Spinal cord (tissue), 10 donors: Measurements from ENCODE around the gene IQSEC1. TPM values are rescaled to one million over a fixed set of nuclear protein-coding genes. Genes with fewer than 3 reads are reported as not detected.

ENCODE experiments used
- DNase-seq, 6 donors: peaks; one replicate each; pipeline versions ENCODE4 v3.0.0 to v3.0.0-alpha.2; 2013 to 2015; ENCODE audit warnings: low spot score in 6 of 6, low read depth in 4 of 6
- H3K27ac ChIP-seq: one replicate; pipeline ENCODE4 v1.5.1; 2013; ENCODE audit warnings: low read depth, low read length, control low read depth
- H3K27me3 ChIP-seq: one replicate; pipeline ENCODE4 v1.6.1; 2013; ENCODE audit warnings: low read length; ENCODE audit not compliant: control insufficient read depth, insufficient read depth
- H3K36me3 ChIP-seq: one replicate; pipeline ENCODE4 v1.6.1; 2013; ENCODE audit warnings: low read length; ENCODE audit not compliant: control insufficient read depth, insufficient read depth
- H3K4me1 ChIP-seq: one replicate; pipeline ENCODE4 v1.6.1; 2013; ENCODE audit warnings: low read length; ENCODE audit not compliant: control insufficient read depth, insufficient read depth
- H3K4me3 ChIP-seq: one replicate; pipeline ENCODE4 v1.5.1; 2013; ENCODE audit warnings: low read depth, low read length, control low read depth
- H3K9me3 ChIP-seq: one replicate; pipeline ENCODE4 v1.6.1; 2013; ENCODE audit warnings: low read length; ENCODE audit not compliant: control insufficient read depth, insufficient read depth
- WGBS: methylation state at CpG from one replicate; pipeline ENCODE4 v1.1.5; 2013; ENCODE audit warnings: missing lambda C conversion rate; ENCODE audit not compliant: insufficient coverage; 5-methylcytosine and 5-hydroxymethylcytosine counted together
- polyA plus RNA-seq, 2 donors: library from polyadenylated mRNA; unstranded; fragments of 120-200 nt; gene quantifications; one replicate each; pipeline ENCODE4 v1.2.1, GENCODE V29; 2013; ENCODE audit not compliant: insufficient read length in 2 of 2
- total RNA-seq, 2 donors: library from RNA; depleted of rRNA in 1 of 2; stranded (reverse); fragments of 120-200 nt in 1 of 2; fragments of >200 nt in 1 of 2; gene quantifications; one replicate each; pipeline versions ENCODE4 v1.2.3 to v1.2.4, GENCODE V29; 2013 to 2014
- donor health status: healthy.

IQSEC1 gene
- total and polyA plus RNA-seq, 4 donors = 40.2 to 87.1 (median 63.6) TPM

DNA sequence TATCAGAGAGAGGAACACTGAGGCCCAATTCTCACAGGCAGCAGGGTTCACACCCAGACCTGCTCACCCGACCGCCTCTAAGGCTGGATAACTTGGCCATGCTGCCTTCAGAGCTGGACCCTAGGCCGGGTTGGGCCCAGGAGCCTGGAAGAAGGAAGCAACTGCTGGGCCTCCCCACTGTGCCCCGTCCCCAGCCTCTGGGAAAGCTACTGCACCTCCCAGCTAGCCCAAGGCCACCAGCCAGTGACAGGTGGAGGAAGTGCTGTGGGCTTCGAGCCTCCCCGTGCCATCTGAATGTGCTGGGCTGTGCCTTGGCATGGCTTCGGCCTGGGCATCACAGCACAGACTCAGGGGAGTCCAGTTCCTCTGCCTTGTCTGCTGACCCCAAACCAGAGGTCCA is 169.3 kb downstream of the IQSEC1 start:
- H3K9me3 ChIP-seq = no peaks in the 10 kb centered on the region
- H3K36me3 ChIP-seq = peaks cover 95% of the 10 kb centered on the region
- H3K4me3 ChIP-seq = no peak overlapping the region
- H3K27me3 ChIP-seq = no peaks in the 10 kb centered on the region
- WGBS = 93% methylated on average over 7 of the region's 7 CpGs
- no peak for DNase-seq
- peaks cover 39% of the 10 kb centered on the region for H3K4me1 ChIP-seq
- H3K27ac ChIP-seq = no peak overlapping the region

DNA sequence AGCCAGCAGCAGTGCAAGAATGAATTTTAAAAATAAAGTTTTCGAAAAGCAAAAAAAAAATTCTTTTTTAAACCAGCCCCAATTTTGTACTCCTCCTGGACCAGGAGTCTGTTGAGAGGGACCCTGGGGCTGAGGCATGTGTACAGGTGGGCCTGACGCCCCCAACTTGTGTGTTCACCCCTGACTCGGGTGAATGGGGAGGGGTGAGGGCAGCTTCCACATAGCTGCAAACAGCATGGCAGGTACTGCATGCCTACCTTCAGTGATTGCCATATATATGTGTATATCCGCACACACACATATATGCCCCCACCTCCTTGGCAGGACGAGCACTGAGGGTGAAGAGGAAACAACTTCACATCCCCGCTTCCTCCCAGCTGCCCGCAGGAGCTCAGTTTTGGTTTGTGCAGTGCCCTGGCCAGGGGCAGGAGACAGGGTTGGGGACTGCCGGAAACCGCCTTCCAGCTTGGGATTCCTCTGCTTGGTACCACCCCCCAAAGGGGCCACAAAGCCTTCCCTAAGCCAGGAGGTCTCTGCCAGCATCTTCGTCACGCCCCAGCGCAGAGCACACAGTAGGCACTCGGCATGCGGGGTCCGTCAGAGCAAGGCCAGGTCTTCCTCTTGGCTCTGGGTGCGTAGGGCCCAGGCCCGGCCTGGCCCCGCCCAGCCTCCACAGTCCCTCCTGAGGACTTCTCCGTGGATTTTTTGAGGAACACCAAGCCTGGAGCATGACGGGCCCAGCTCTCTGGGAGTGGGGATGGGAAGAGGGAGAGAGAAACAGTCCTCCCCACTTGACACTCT is 170.0 kb downstream of the IQSEC1 start:
- WGBS = 89% methylated on average over 16 of the region's 20 CpGs
- Histone ChIP-seq H3K4me3 (no peak overlapping the region), H3K27me3 (no peaks in the 10 kb centered on the region), H3K4me1 (peaks cover 38% of the 10 kb centered on the region), H3K9me3 (no peaks in the 10 kb centered on the region), H3K36me3 (peaks cover 91% of the 10 kb centered on the region), H3K27ac (no peak overlapping the region)
- DNase-seq = no peak

DNA sequence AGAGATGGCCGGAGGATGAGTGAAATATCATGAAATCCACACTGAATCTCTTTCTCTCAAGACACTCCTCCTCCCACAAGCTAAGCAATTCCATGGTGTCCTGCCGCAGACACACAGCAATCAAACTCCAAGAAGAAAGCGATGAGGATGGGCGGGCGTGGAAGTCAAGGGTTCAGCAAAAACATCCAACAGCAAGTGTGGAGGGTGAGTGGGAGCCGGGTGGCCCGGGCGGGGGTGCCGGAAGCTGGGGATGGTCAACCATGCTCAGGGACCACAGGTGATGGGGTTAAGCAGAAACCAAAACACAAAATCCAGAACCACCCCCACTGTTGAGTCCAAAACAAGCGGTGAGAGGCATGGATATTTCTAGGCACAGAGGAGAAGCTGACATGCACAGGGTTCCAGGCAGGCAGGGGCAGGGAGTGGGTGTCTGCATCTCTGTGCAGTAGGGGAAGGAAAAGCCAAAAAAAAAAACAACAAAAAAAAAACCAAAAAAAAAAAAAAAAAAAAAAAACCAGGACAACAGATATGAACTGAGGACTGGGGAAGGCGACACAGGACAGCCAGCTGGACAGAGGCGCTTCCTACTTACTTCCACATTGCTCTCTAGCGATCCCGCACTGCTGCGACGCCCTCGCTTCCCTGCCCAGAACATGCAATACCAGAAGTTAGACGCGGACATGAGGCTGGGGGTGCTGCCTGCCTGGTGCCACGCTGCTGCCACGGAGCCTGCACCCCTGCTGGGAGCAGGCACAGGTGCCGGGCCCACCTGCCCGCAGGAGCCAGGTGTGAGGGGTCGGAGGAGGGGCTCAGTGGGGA is 170.8 kb downstream of the IQSEC1 start:
- Histone ChIP-seq H3K4me3 (no peak overlapping the region), H3K4me1 (peaks cover 37% of the 10 kb centered on the region), H3K27me3 (no peaks in the 10 kb centered on the region), H3K27ac (no peak overlapping the region), H3K36me3 (peaks cover 86% of the 10 kb centered on the region), H3K9me3 (no peaks in the 10 kb centered on the region)
- 79% methylated on average over 8 of the region's 24 CpGs for WGBS
- DNase-seq = no peak

DNA sequence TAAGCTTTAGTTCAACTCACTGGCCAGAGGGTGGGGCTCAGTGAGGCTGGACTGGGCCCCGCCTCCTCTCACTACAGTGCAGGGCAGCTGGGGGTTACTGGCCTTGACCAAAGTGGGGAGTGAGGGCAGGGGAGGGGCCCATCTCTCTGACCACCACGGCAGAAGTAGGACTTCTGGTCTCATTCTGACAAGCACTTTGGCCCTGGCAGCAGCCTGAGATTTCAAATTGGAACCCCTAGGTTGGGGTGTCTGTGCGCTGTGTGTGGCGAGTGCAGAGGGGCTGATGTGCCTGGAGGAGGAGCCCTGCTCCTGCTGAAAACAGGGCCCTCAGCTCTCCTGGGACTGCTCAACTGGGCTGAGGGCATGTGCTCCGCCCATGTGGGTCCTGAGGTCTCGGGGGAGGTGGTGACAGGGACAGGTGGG is 171.6 kb downstream of the IQSEC1 start:
- no peak overlapping the region for H3K4me3 ChIP-seq
- H3K27me3 ChIP-seq = no peaks in the 10 kb centered on the region
- peaks cover 29% of the 10 kb centered on the region for H3K4me1 ChIP-seq
- peaks cover 78% of the 10 kb centered on the region for H3K36me3 ChIP-seq
- no peaks in the 10 kb centered on the region for H3K9me3 ChIP-seq
- H3K27ac ChIP-seq = no peak overlapping the region
- 68% methylated on average over 3 of the region's 6 CpGs for WGBS
- DNase-seq = no peak

DNA sequence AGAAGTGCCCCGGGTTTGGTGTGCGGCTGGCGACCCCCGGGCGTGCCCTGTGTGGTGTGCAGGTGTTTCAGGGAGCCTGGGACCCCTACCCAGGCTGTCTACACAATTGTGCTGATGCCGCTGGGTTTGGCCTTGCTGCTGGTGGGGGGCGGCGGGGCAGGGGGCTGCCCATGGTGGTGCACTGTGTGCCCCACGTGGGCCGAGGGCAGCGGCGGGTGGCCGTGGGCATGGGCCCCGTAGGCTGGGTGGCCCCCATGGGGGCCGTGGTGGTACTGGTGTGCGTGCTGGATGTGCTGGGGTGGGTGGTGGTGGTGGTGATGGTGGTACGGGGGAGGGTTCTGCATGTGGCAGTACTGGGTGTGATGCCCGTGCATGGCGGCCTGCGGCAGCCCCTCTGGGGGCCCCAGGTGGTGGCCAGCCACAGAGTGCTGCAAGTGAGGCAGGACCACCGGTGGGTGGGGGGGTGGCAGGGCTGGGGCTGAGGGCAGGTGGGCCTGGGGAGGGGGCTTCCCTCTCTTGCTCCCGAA is 172.3 kb downstream of the IQSEC1 start:
- DNase-seq = no peak
- Histone ChIP-seq H3K27me3 (no peaks in the 10 kb centered on the region), H3K4me1 (peaks cover 26% of the 10 kb centered on the region), H3K4me3 (no peak overlapping the region), H3K27ac (no peak overlapping the region), H3K36me3 (peaks cover 71% of the 10 kb centered on the region), H3K9me3 (no peaks in the 10 kb centered on the region)
- 96% methylated on average over 21 of the region's 22 CpGs for whole genome bisulfite sequencing

DNA sequence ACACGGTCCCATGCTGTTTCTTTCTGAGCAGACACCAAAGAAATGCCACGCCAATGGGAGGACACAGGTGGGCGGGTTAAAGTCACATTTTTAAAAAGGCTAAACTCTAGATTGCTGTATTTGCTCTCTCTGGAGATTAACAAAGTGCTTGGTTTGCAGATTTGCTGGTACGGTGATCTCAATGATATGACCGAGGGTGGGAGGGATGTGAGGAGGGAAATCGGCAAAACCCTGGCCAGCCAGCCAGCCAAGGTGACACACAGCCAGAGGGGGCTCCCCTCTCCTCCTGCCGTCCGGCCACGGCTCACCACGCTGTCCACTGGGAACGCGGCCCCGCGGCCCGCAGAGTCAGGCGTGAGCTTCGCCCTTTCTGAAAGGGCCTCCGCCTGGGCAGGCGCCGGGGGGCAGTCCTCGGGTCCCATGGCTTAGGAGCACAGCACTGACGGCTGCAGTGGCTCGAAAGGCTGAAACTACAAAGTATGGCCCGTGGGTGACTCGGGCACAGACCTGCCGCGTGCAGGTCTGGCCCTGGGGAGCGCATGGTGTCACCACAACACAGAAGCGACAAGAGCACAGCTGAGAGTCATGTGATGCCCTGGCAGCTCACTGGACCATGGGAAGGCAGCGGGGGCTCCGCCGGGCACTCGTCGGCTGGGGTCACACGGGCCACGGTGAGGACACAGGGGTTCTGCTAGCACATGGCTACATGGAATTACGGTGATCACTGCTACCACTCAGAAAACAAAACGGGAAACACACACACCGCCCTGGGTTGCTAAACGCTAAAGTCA is 174.1 kb downstream of the IQSEC1 start:
- WGBS = 87% methylated on average over 40 of the region's 40 CpGs
- peaks cover 32% of the 10 kb centered on the region for H3K4me1 ChIP-seq
- no peak for DNase-seq
- no peaks in the 10 kb centered on the region for H3K27me3 ChIP-seq
- H3K36me3 ChIP-seq = peaks cover 62% of the 10 kb centered on the region
- no peak overlapping the region for H3K27ac ChIP-seq
- H3K9me3 ChIP-seq = no peaks in the 10 kb centered on the region
- H3K4me3 ChIP-seq = no peak overlapping the region

DNA sequence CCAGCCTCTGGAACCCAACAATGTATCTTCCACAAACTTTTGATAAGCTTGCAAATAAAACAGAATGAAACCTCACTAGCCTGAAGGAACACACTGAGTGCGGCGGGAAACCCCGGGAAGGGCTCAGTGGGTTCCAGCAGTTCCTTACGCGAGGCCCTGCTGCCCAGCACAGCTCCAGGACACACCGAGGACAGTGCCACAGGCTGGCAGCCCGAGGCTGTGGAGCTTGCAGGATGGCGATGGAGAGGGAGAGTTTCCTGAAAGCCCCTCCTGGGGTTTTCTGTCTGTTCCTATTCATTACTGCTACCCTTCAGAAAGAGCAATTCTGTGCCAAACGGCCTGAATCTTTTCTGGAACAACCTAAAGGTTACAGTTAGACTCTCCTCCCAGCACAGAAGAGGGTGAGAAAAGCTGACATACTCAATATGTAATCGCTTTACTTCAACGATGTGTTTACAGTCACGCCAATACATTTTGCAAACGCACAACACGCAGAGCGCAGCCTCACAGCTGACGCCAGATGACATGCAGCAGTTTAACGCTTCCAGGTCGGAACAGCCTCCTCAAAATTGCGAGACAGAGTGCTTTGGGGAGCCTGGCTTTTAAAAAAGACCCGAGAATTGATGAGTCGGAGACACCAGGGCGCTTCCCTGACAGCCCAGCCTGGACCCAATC is 174.8 kb downstream of the IQSEC1 start:
- DNase-seq = peak in 1 of 6 donors; percentile 71
- Histone ChIP-seq H3K4me3 (no peak overlapping the region), H3K27ac (no peak overlapping the region), H3K36me3 (peaks cover 54% of the 10 kb centered on the region), H3K4me1 (peaks cover 32% of the 10 kb centered on the region), H3K27me3 (no peaks in the 10 kb centered on the region), H3K9me3 (no peaks in the 10 kb centered on the region)
- 80% methylated on average over 17 of the region's 22 CpGs for WGBS

DNA sequence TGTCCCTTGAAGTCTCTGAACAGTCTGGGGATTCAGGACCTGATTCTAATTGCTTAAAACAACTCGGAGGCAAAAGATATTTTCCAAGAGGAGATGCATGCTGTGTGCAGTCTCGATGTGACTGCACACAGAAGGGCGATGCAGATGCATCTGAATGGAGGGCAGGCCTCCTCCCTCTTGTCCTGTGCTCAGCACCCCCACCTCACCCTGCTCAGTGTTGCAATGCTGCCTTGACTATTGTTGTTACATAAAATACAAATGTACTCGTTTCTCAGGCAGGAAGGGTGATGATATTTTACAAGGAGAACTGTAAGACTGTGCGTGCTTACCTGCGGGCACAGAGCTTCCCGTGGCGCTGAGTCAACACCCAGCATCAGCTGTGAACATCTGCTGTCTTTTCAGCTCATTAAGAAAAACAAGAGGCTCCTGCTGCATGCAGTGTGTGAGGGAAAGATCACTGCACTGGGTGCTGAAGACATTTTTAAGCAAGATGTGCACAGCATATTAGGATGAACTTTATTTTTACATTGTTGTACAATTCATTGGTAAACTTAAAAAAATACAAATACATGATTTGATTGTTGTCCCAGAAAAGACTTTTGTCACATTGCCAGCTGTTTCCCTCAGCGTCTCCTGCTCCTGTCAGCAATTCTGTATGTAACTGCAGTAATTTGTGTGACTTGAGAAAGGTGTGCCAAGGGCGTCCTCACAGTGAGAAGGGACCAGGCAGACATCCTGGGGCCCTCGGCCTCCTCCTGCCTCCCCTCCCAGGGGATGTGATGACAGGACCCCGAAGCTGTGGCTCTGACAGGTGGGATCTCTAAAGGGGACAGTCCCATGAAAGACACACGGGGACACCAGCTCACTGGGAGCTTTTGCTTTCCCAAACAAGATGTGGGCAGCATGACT is 175.6 kb downstream of the IQSEC1 start:
- DNase-seq = peak in 2 of 6 donors; percentile 29 to 86
- Histone ChIP-seq H3K4me1 (peaks cover 32% of the 10 kb centered on the region), H3K9me3 (no peaks in the 10 kb centered on the region), H3K27ac (no peak overlapping the region), H3K36me3 (peaks cover 46% of the 10 kb centered on the region), H3K27me3 (no peaks in the 10 kb centered on the region), H3K4me3 (no peak overlapping the region)
- WGBS = 40% methylated on average over 11 of the region's 13 CpGs
